GM20000 (cell line): ENCODE results near the gene GPR21.

Experiments used
- DNase-seq: peaks from one replicate; pipeline ENCODE4 v3.0.0; 2012; ENCODE audit warnings: low spot score
- TF ChIP-seq, protein P1 (sequence below): IDR thresholded peaks from 2 replicates; pipeline ENCODE4 v1.5.1; 2012; ENCODE audit warnings: mild to moderate bottlenecking, control low read depth; ENCODE audit errors: extremely low read depth, missing control alignments

GPR21 gene

DNA sequence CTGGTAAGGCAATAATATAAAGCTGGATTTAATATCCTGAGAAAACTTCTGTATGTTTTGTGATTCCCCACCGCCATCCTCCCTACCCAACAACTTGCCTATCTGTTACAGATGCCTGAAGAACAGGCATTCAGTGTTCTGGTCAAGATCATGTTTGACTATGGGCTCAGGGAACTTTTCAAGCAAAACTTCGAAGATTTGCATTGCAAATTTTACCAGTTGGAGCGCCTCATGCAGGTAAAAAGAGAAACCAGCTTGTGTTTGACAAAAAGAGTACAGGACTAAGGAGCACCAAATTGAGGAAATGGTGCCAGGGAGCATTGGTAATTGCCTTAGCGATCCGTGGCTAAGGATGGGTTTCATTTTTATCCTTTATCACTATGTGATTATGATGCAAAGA is 40.0 kb downstream of the GPR21 start:
- TF ChIP-seq, protein P1, sequence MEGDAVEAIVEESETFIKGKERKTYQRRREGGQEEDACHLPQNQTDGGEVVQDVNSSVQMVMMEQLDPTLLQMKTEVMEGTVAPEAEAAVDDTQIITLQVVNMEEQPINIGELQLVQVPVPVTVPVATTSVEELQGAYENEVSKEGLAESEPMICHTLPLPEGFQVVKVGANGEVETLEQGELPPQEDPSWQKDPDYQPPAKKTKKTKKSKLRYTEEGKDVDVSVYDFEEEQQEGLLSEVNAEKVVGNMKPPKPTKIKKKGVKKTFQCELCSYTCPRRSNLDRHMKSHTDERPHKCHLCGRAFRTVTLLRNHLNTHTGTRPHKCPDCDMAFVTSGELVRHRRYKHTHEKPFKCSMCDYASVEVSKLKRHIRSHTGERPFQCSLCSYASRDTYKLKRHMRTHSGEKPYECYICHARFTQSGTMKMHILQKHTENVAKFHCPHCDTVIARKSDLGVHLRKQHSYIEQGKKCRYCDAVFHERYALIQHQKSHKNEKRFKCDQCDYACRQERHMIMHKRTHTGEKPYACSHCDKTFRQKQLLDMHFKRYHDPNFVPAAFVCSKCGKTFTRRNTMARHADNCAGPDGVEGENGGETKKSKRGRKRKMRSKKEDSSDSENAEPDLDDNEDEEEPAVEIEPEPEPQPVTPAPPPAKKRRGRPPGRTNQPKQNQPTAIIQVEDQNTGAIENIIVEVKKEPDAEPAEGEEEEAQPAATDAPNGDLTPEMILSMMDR, result no peak
- no peak for DNase-seq

GRCh38 chr9:123073991-123074422 is 40.5 kb downstream of the GPR21 start:
- TF ChIP-seq, protein P1, result no peak
- DNase-seq, result no peak

DNA sequence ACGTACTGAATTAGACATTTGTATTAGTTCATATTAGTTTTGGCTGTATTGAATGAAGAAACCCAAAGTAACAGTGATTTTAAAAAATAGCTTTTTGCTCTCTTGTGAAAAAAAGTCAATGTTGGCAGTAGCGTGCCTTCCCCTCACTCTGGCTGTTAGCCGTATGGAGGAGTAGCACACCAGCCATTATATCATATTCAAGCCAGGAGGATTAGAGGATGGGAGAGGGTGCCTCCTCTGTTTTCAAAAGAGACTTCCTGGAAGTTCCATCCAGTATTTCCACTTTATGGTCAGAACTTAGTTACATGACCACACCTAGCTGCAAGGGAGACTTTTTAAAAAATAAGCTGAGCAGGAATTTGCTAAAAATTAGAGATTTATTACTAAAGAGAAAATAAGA is 41.2 kb downstream of the GPR21 start:
- TF ChIP-seq, protein P1, result no peak
- no peak for DNase-seq

DNA sequence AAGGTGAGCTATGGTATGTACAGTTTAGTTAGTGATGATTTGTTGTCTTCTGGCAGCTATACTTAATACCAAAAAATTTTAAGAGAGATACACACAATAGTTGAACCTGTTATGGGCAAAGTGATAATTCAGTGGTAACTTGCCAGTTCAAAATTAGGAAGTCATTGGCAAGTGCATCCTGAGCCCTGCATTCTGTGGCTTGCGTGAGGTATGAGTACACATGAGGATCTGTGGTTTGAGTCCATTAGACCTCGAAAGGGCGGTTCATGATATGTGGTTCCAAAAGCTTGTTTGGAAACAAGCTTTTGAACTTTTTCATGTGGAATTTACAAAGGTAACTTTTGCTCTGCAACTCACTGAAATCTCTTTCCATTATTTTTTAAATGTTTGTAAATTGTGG is 47.0 kb downstream of the GPR21 start:
- TF ChIP-seq, protein P1, result no peak
- no peak for DNase-seq

GRCh38 chr9:123081824-123082223 is 48.4 kb downstream of the GPR21 start:
- TF ChIP-seq, protein P1, result no peak
- DNase-seq, result peak; percentile 21

DNA sequence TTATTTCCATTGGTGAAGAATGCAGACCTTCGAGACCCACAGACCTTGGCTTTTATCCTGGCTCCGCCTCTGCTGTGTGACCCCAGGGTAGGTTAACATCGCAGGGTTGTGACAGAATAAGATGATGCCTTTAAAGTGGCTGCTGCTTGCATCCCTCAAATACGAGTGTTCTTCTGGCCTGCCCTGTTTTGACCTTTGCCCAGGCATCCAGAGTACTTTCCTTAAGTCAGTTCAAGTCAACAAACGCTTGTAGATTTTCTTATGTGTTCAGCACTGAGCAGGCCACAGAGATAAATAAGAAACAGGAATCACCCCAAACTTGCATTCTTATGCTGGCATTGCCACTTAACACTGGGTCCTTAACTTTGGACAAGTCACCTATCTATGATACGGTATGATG is 50.2 kb downstream of the GPR21 start:
- DNase-seq, result no peak
- TF ChIP-seq, protein P1, result no peak

- TF ChIP-seq, protein P1, result no peak
These were observed 50.8 kb downstream of the GPR21 start for GRCh38 chr9:123084256-123084655.

More at GRCh38 chr9:123084256-123084655, 50.8 kb downstream of the GPR21 start:
- no peak for DNase-seq
